ENCODE results near the gene PCDHA3.

GRCh38 chr5:140753561-140753960 is 47.3 kb upstream of the PCDHA3 start:
- TF ChIP-seq, protein P1, sequence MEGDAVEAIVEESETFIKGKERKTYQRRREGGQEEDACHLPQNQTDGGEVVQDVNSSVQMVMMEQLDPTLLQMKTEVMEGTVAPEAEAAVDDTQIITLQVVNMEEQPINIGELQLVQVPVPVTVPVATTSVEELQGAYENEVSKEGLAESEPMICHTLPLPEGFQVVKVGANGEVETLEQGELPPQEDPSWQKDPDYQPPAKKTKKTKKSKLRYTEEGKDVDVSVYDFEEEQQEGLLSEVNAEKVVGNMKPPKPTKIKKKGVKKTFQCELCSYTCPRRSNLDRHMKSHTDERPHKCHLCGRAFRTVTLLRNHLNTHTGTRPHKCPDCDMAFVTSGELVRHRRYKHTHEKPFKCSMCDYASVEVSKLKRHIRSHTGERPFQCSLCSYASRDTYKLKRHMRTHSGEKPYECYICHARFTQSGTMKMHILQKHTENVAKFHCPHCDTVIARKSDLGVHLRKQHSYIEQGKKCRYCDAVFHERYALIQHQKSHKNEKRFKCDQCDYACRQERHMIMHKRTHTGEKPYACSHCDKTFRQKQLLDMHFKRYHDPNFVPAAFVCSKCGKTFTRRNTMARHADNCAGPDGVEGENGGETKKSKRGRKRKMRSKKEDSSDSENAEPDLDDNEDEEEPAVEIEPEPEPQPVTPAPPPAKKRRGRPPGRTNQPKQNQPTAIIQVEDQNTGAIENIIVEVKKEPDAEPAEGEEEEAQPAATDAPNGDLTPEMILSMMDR (IDR thresholded peaks at IDR 0.05; ENCODE audit: low read length): no peak
- TF ChIP-seq EZH2 (optimal IDR thresholded peaks at IDR 0.05; ENCODE audit: low read depth, low read length): no peak

Measured in MM.1S (cell line).